Naive B cell (primary cell): ENCODE results near the gene KLK4. TPM values are rescaled to one million over a fixed set of nuclear protein-coding genes. Genes with fewer than 3 reads are reported as not detected.
A peak's percentile ranks its signal among the peaks of the same experiment; 100 is the strongest.

Experiments used
- ATAC-seq, 2 donors: fragments of 150-1000 bp; cut with Tn5 transposase; 2 replicates each; pipeline ENCODE4 v1.10.0; 2021; ENCODE audit warnings: low read depth in 2 of 2, mild to moderate bottlenecking in 2 of 2, moderate library complexity in 2 of 2
- DNase-seq: peaks from one replicate; pipeline ENCODE4 v3.0.0; 2022
- H3K27ac Mint-ChIP-seq, 6 donors: one replicate each; pipeline ENCODE4 v1.8.0; 2020 to 2022; ENCODE audit warnings: mild to moderate bottlenecking in 6 of 6, mixed read lengths in 6 of 6, moderate library complexity in 5 of 6, inconsistent platforms in 2 of 6
- H3K27me3 Mint-ChIP-seq, 3 donors: one replicate each; pipeline ENCODE4 v1.8.0; 2021 to 2022; ENCODE audit warnings: mixed read lengths in 3 of 3, mild to moderate bottlenecking in 1 of 3
- H3K36me3 Mint-ChIP-seq, 2 donors: one replicate each; pipeline ENCODE4 v1.8.0; 2020 to 2022; ENCODE audit warnings: mixed read lengths in 2 of 2, inconsistent platforms in 1 of 2, mild to moderate bottlenecking in 1 of 2
- H3K4me1 Mint-ChIP-seq, 3 donors: one replicate each; pipeline ENCODE4 v1.8.0; 2020 to 2022; ENCODE audit warnings: mixed read lengths in 3 of 3, inconsistent platforms in 1 of 3, mild to moderate bottlenecking in 1 of 3, moderate library complexity in 1 of 3
- H3K4me3 Mint-ChIP-seq, 8 donors: one replicate each; pipeline ENCODE4 v1.8.0; 2020 to 2022; ENCODE audit warnings: mild to moderate bottlenecking in 8 of 8, mixed read lengths in 8 of 8, moderate library complexity in 8 of 8, inconsistent platforms in 2 of 8
- H3K9me3 Mint-ChIP-seq, 7 donors: one replicate each; pipeline ENCODE4 v1.8.0; 2020 to 2022; ENCODE audit warnings: mixed read lengths in 7 of 7, mild to moderate bottlenecking in 5 of 7, inconsistent platforms in 2 of 7, moderate library complexity in 1 of 7
- polyA plus RNA-seq, 6 donors: library from polyadenylated mRNA; unstranded; fragments of 300-500 nt; fragmentation: Illumina TruSeq; gene quantifications; one replicate each; pipeline ENCODE4 v1.2.3, GENCODE V29; 2021; ENCODE audit warnings: low read depth in 6 of 6

Gene KLK4
- polyA plus RNA-seq, 6 donors from 2014 or later: 0.56 TPM; not detected in 5

- peaks cover 36 to 67% (median 52%) of the 10 kb centered on the region in 3 donors for H3K27me3 Mint-ChIP-seq
- peak overlapping the region in 2 of 6 donors; percentile 18 to 30 for H3K27ac Mint-ChIP-seq
- H3K9me3 Mint-ChIP-seq: peaks cover 0 to 2% (median 0%) of the 10 kb centered on the region in 7 donors
- peaks cover 0 to 9% (median 0%) of the 10 kb centered on the region in 3 donors for H3K4me1 Mint-ChIP-seq
- ATAC-seq (no peak), DNase-seq (no peak)
- no peaks in the 10 kb centered on the region for H3K36me3 Mint-ChIP-seq
- no peak overlapping the region for H3K4me3 Mint-ChIP-seq
Measured at GRCh38 chr19:50931023-50931422, 19.8 kb upstream of the KLK4 start.

GRCh38 chr19:50928831-50929230 is 17.6 kb upstream of the KLK4 start:
- Mint-ChIP-seq H3K4me3 (no peak overlapping the region), H3K27me3 (peaks cover 38 to 68% (median 61%) of the 10 kb centered on the region in 3 donors), H3K9me3 (peaks cover 0 to 2% (median 0%) of the 10 kb centered on the region in 7 donors), H3K4me1 (peaks cover 0 to 9% (median 0%) of the 10 kb centered on the region in 3 donors), H3K27ac (no peak overlapping the region), H3K36me3 (no peaks in the 10 kb centered on the region)
- ATAC-seq (no peak), DNase-seq (no peak)

- DNase-seq (no peak), ATAC-seq (no peak)
- Mint-ChIP-seq H3K27ac (peak overlapping the region in 1 of 6 donors; percentile 43), H3K27me3 (peaks cover 38 to 57% (median 54%) of the 10 kb centered on the region in 3 donors), H3K4me3 (no peak overlapping the region), H3K36me3 (no peaks in the 10 kb centered on the region), H3K4me1 (peaks cover 8 to 20% (median 11%) of the 10 kb centered on the region in 3 donors), H3K9me3 (peaks cover 0 to 2% (median 0%) of the 10 kb centered on the region in 7 donors)
Measured at GRCh38 chr19:50926144-50926543, 14.9 kb upstream of the KLK4 start.

- H3K4me1 Mint-ChIP-seq: peaks cover 8 to 17% (median 11%) of the 10 kb centered on the region in 3 donors
- H3K27me3 Mint-ChIP-seq: peaks cover 34 to 56% (median 50%) of the 10 kb centered on the region in 3 donors
- H3K27ac Mint-ChIP-seq: no peak overlapping the region
- H3K4me3 Mint-ChIP-seq: no peak overlapping the region
- DNase-seq: no peak
- no peaks in the 10 kb centered on the region for H3K36me3 Mint-ChIP-seq
- no peak for ATAC-seq
- H3K9me3 Mint-ChIP-seq: peaks cover 0 to 2% (median 0%) of the 10 kb centered on the region in 7 donors
Measured at GRCh38 chr19:50925734-50926133, 14.5 kb upstream of the KLK4 start.

GRCh38 chr19:50924586-50924985 is 13.4 kb upstream of the KLK4 start:
- ATAC-seq (no peak), DNase-seq (no peak)
- Mint-ChIP-seq H3K4me3 (no peak overlapping the region), H3K27ac (no peak overlapping the region), H3K27me3 (peaks cover 43 to 58% (median 48%) of the 10 kb centered on the region in 3 donors), H3K36me3 (no peaks in the 10 kb centered on the region), H3K4me1 (peaks cover 8 to 12% (median 11%) of the 10 kb centered on the region in 3 donors), H3K9me3 (peaks cover 0 to 2% (median 0%) of the 10 kb centered on the region in 7 donors)

GRCh38 chr19:50922317-50922853 is 11.2 kb upstream of the KLK4 start:
- H3K27me3 Mint-ChIP-seq: peaks cover 38 to 51% (median 40%) of the 10 kb centered on the region in 3 donors
- ATAC-seq: peak; percentile 94 to 97
- H3K4me3 Mint-ChIP-seq: peak overlapping the region in 2 of 8 donors; percentile 25 to 64
- peaks cover 0 to 2% (median 0%) of the 10 kb centered on the region in 7 donors for H3K9me3 Mint-ChIP-seq
- H3K4me1 Mint-ChIP-seq: peaks cover 8 to 12% (median 11%) of the 10 kb centered on the region in 3 donors
- peak; percentile 68 for DNase-seq
- peak overlapping the region in 4 of 6 donors; percentile 16 to 75 (median 40) for H3K27ac Mint-ChIP-seq
- H3K36me3 Mint-ChIP-seq: no peaks in the 10 kb centered on the region

GRCh38 chr19:50921426-50922316 is 10.5 kb upstream of the KLK4 start:
- peak; percentile 21 to 23 for ATAC-seq
- Mint-ChIP-seq H3K36me3 (no peaks in the 10 kb centered on the region), H3K4me1 (peaks cover 8 to 12% (median 11%) of the 10 kb centered on the region in 3 donors), H3K9me3 (peaks cover 0 to 2% (median 0%) of the 10 kb centered on the region in 7 donors), H3K27me3 (peaks cover 35 to 53% (median 39%) of the 10 kb centered on the region in 3 donors), H3K4me3 (peak overlapping the region in 2 of 8 donors; percentile 25 to 64), H3K27ac (peak overlapping the region in 3 of 6 donors; percentile 1 to 16 (median 16))
- DNase-seq: no peak

- Mint-ChIP-seq H3K36me3 (no peaks in the 10 kb centered on the region), H3K9me3 (peaks cover 0 to 3% (median 0%) of the 10 kb centered on the region in 7 donors), H3K4me3 (no peak overlapping the region), H3K4me1 (peaks cover 0 to 7% (median 4%) of the 10 kb centered on the region in 3 donors), H3K27me3 (peaks cover 21 to 30% (median 24%) of the 10 kb centered on the region in 3 donors), H3K27ac (no peak overlapping the region)
- DNase-seq (no peak), ATAC-seq (no peak)
Measured at GRCh38 chr19:50916069-50916468, 4.9 kb upstream of the KLK4 start.

- Mint-ChIP-seq H3K4me1 (peaks cover 9 to 28% (median 10%) of the 10 kb centered on the region in 3 donors), H3K36me3 (no peaks in the 10 kb centered on the region)
- DNase-seq: no peak
Measured at GRCh38 chr19:50912727-50913716, 1.8 kb upstream of the KLK4 start.

GRCh38 chr19:50912102-50912599 is 956 bp upstream of the KLK4 start:
- peaks cover 5 to 15% (median 9%) of the 10 kb centered on the region in 3 donors for H3K27me3 Mint-ChIP-seq
- no peak for ATAC-seq
- H3K36me3 Mint-ChIP-seq: no peaks in the 10 kb centered on the region
- H3K4me1 Mint-ChIP-seq: peaks cover 9 to 28% (median 10%) of the 10 kb centered on the region in 3 donors
- H3K9me3 Mint-ChIP-seq: peaks cover 0 to 3% (median 0%) of the 10 kb centered on the region in 7 donors
- H3K4me3 Mint-ChIP-seq: no peak overlapping the region
- H3K27ac Mint-ChIP-seq: peak overlapping the region in 1 of 6 donors; percentile 68
- DNase-seq: no peak

More at GRCh38 chr19:50912727-50913716, 1.8 kb upstream of the KLK4 start:
- H3K27me3 Mint-ChIP-seq: peaks cover 7 to 11% (median 11%) of the 10 kb centered on the region in 3 donors
- peaks cover 0 to 3% (median 0%) of the 10 kb centered on the region in 7 donors for H3K9me3 Mint-ChIP-seq
- H3K27ac Mint-ChIP-seq: no peak overlapping the region
- ATAC-seq: peak; percentile 25 to 34
- H3K4me3 Mint-ChIP-seq: no peak overlapping the region

GRCh38 chr19:50910722-50911121 is 473 bp downstream of the KLK4 start:
- no peaks in the 10 kb centered on the region for H3K36me3 Mint-ChIP-seq
- H3K27ac Mint-ChIP-seq: peak overlapping the region in 1 of 6 donors; percentile 76
- no peak overlapping the region for H3K4me3 Mint-ChIP-seq
- peaks cover 9 to 28% (median 10%) of the 10 kb centered on the region in 3 donors for H3K4me1 Mint-ChIP-seq
- H3K27me3 Mint-ChIP-seq: peaks cover 0 to 22% (median 7%) of the 10 kb centered on the region in 3 donors
- peaks cover 0 to 3% (median 0%) of the 10 kb centered on the region in 7 donors for H3K9me3 Mint-ChIP-seq
- no peak for DNase-seq
- ATAC-seq: no peak
